SU-DHL-6 (cell line): ENCODE results near the gene FAM170B.

Experiments used
- H2AFZ ChIP-seq: fragments of 200-600 bp; sonication (generic); 2 replicates; pipeline ENCODE4 v1.6.1; 2014; ENCODE audit warnings: low read depth, mild to moderate bottlenecking, moderate library complexity, mixed read lengths, antibody characterized with exemption, low read length; ENCODE audit not compliant: severe bottlenecking
- H3F3A ChIP-seq: fragments of 200-600 bp; shearing (Covaris generic); 2 replicates; pipeline ENCODE4 v1.6.0; 2016; ENCODE audit warnings: antibody characterized with exemption, mild to moderate bottlenecking; ENCODE audit not compliant: insufficient read depth
- H3K27ac ChIP-seq: fragments of 200-600 bp; sonication (generic); 2 replicates; pipeline ENCODE4 v1.5.1; 2016; ENCODE audit warnings: low read depth, mild to moderate bottlenecking, low read length, moderate library complexity, mixed read lengths
- H3K27me3 ChIP-seq: fragments of 200-600 bp; sonication (generic), shearing (Covaris generic); 2 replicates; pipeline ENCODE4 v1.6.0; 2014; ENCODE audit warnings: mild to moderate bottlenecking, low read length
- H3K36me3 ChIP-seq: fragments of 200-600 bp; sonication (generic); 2 replicates; pipeline ENCODE4 v1.6.1; 2014; ENCODE audit warnings: mild to moderate bottlenecking, low read length, mixed read lengths
- H3K4me2 ChIP-seq: fragments of 300-600, 200-600 bp; shearing (Covaris generic), sonication (generic); 2 replicates; pipeline ENCODE4 v1.6.0; 2014; ENCODE audit warnings: low read length, low read depth, mild to moderate bottlenecking; ENCODE audit not compliant: poor library complexity, severe bottlenecking
- H3K4me3 ChIP-seq: fragments of 200-600 bp; sonication (generic); 2 replicates; pipeline ENCODE4 v1.5.1; 2014; ENCODE audit warnings: antibody characterized with exemption, low read length, mild to moderate bottlenecking, mixed read lengths; ENCODE audit not compliant: insufficient read depth, poor library complexity, severe bottlenecking
- H3K79me2 ChIP-seq: fragments of 200-600 bp; sonication (generic); 2 replicates; pipeline ENCODE4 v1.6.1; 2014; ENCODE audit warnings: mild to moderate bottlenecking, low read length, moderate library complexity; ENCODE audit not compliant: insufficient read depth
- H3K9ac ChIP-seq: fragments of 200-600 bp; sonication (generic); 2 replicates; pipeline ENCODE4 v1.7.0; 2014; ENCODE audit warnings: mild to moderate bottlenecking, low read length
- H3K9me2 ChIP-seq: fragments of 200-600 bp; sonication (generic); replicated peaks from 2 replicates; pipeline ENCODE4 v1.6.1; 2014; ENCODE audit warnings: low read length; ENCODE audit not compliant: insufficient read depth
- H3K9me3 ChIP-seq: fragments of 200-600 bp; sonication (generic); 2 replicates; pipeline ENCODE4 v1.6.1; 2014; ENCODE audit warnings: low read length, mixed read lengths; ENCODE audit not compliant: insufficient read depth
- H4K20me1 ChIP-seq: fragments of 200-600 bp; sonication (generic); 2 replicates; pipeline ENCODE4 v1.6.1; 2014; ENCODE audit warnings: low read depth, mild to moderate bottlenecking, antibody characterized with exemption, low read length, moderate library complexity, mixed read lengths
- CTCF ChIP-seq: fragments of 200-600 bp; sonication (generic); IDR thresholded peaks from one replicate; pipeline ENCODE4 v1.5.1; 2017; ENCODE audit warnings: antibody characterized with exemption, mild to moderate bottlenecking, low read length, moderate library complexity; ENCODE audit not compliant: insufficient read depth, poor library complexity, severe bottlenecking
- EZH2phosphoT487 ChIP-seq: fragments of 200-600 bp; sonication (generic), shearing (Covaris generic); conservative IDR thresholded peaks from 2 replicates; pipeline ENCODE4 v1.6.1; 2018; ENCODE audit warnings: mild to moderate bottlenecking, antibody characterized with exemption, low read length, moderate library complexity, mixed read lengths

FAM170B gene

DNA sequence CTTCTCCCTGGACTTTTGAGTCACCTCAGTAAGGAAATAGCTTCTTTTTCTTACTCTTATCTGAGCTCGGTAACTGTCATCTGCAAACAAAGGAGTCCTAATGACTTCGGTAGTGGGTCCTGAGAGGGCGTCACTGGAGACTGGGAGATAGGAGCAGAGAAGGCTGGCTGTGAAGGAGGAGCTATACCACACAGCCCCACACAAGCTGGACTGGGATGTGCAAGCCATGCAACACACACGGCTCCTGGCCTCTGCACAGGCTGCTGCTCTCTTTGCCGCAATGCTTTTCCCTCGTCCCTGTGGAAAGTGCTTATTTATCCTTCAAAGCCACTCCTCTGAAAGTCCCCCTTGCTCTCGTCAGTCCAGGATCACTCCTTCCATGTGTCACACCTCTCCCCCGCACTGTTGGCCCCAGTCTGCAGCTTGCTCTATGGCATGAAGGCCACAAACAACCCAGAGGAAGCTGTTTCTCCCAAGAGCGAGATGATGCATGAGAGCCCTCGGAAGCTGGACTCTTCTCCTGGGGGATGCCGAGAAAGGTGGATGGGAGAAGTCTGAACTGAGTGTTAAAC, 39.5 kb upstream of the FAM170B start:
- Histone ChIP-seq H3K79me2 (no peaks in the 10 kb centered on the region), H3K27me3 (no peaks in the 10 kb centered on the region), H2AFZ (no peak overlapping the region), H3K4me2 (no peak overlapping the region), H3F3A (no peaks in the 10 kb centered on the region), H3K9me2 (no peaks in the 10 kb centered on the region), H3K9me3 (no peaks in the 10 kb centered on the region), H3K36me3 (no peaks in the 10 kb centered on the region), H3K4me3 (no peak overlapping the region), H4K20me1 (no peaks in the 10 kb centered on the region), H3K9ac (no peak overlapping the region), H3K27ac (no peak overlapping the region)
- TF ChIP-seq CTCF (no peak), EZH2phosphoT487 (no peak)

DNA sequence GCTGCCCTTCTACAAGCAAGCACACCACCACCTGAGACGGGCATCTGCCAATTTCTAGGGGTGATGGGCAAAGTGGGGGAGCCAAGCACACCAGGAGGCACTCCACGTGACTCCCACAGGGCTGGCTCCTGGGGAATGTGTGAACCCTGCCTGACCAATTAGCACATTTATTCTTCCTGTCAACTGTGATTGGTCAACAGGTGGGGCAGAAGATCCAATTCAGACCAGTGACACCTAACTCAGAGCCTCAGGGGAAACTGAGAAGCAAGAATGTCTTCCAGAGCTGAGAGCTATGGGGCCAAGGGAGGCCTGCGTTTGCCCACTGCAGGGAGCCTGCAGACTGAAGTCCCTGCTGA, 38.9 kb upstream of the FAM170B start:
- Histone ChIP-seq H3K36me3 (no peaks in the 10 kb centered on the region), H3K27ac (no peak overlapping the region)
- TF ChIP-seq CTCF (no peak), EZH2phosphoT487 (no peak)

DNA sequence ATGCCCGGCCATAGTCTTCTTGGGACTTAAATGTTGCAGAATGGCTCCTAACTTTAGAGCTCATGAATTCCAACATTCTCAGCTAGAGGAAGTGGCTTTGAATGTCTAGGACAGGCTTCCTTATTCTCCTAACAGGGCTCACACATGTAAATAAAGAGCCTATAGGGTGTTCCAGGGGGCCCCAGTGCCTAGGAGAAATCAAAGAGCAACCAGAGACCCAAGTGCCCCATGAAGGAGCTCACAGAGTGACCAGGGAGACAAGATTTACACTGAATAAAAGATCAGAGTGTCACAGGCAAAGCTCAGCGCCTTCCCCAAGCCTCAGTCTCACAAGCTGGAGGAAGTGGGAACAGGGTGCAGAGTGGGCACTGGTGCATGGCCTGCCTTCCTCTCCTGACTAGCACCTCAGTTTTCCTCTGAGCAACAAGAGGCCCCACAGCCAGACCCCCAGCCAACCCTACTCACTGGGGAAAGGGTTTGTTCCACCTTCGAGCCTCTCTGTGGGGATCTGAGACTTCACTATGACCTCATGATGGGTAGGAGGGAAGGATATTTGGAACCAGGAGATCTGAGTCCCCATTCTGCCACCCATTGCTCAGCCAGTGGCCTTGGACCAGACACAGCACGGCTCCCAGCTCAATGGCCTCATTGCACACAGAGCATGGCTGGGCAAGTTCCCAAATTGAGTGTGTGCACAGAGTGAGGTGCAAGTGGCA, 38.4 kb upstream of the FAM170B start:
- H3K4me2 ChIP-seq: no peak overlapping the region
- H2AFZ ChIP-seq: no peak overlapping the region
- no peaks in the 10 kb centered on the region for H3K9me2 ChIP-seq
- no peaks in the 10 kb centered on the region for H3K9me3 ChIP-seq
- H3K9ac ChIP-seq: no peak overlapping the region
- H3K36me3 ChIP-seq: no peaks in the 10 kb centered on the region
- H3F3A ChIP-seq: no peaks in the 10 kb centered on the region
- H4K20me1 ChIP-seq: no peaks in the 10 kb centered on the region
- TF ChIP-seq CTCF (no peak), EZH2phosphoT487 (no peak)
- no peak overlapping the region for H3K27ac ChIP-seq
- H3K79me2 ChIP-seq: no peaks in the 10 kb centered on the region
- no peak overlapping the region for H3K4me3 ChIP-seq
- no peaks in the 10 kb centered on the region for H3K27me3 ChIP-seq

More for the DNA sequence above, 38.9 kb upstream of the FAM170B start:
- Histone ChIP-seq H3F3A (no peaks in the 10 kb centered on the region), H3K27me3 (no peaks in the 10 kb centered on the region), H3K9ac (no peak overlapping the region), H3K4me2 (no peak overlapping the region), H3K9me3 (no peaks in the 10 kb centered on the region), H4K20me1 (no peaks in the 10 kb centered on the region), H2AFZ (no peak overlapping the region), H3K79me2 (no peaks in the 10 kb centered on the region), H3K9me2 (no peaks in the 10 kb centered on the region), H3K4me3 (no peak overlapping the region)
